HG02623 (cell line): ENCODE results near the gene CTNND2.
"Not testable (repeated sequence)": the region's sequence is repeated elsewhere in the genome, so short reads cannot be mapped to it uniquely, and the experiment has no call there.

Source experiments
- ATAC-seq: cut with Tn5 transposase; IDR thresholded peaks from one replicate; pipeline ENCODE4 v1.9.1; 2021; ENCODE audit warnings: moderate library complexity; ENCODE audit not compliant: unreplicated experiment

CTNND2 gene

DNA sequence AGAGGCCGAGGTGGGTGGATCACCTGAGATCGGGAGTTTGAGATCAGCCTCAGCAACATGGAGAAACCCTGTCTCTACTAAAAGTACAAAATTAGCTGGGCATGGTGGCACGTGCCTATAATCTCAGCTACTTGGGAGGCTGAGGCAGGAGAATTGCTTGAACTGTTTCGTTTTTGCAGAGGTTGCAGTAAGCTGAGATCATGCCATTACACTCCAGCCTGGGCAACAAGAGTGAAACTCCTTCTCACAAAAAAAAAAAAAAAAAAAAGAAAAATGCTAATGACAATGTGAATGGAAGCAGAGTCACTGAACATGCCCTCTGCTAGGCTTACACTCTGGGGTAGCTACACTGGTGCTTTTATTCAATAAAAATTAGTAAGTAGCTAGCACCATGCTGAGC lies 899.7 kb downstream of the CTNND2 start:
- not testable (repeated sequence) for ATAC-seq

GRCh38 chr5:11000515-11001353 lies 903.5 kb downstream of the CTNND2 start:
- no peak for ATAC-seq

DNA sequence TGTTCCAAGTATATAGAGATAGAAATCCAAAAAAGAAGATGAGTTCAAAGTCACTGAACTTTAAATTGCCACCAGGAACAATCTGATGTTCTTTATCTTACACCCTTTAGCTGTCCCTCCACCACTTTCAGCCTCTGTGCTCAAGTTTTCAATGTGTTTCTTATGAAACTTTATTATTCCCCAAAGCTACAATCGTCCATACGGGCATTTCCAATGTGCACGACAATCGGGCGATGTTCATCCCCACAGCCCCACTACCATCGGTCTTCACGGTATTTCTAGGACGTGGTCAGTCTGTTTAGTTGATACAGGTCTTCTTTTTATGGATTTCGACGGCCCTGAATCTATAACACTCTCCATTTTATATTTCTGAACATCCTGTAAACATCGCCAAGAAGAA lies 904.5 kb downstream of the CTNND2 start:
- no peak for ATAC-seq

DNA sequence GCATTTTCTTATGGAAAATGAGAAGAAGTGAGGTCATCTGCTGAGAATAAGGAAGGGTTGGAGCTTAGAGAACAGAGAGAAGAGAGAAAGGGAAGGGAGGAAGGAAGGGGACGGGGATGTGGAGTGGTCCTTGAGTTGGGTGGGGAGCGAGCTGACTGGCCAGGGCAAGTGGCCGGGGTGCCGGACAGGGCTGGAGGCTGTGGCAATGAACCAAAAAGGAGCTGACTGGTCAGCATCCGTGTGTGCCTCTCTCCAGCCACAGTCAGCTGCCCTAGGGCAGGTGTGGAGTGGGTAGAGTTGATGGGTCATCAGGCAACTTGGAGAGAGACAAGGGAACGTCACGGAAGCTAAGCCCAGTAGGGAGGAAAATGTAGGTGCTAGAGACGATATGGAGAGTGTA lies 908.4 kb downstream of the CTNND2 start:
- no peak for ATAC-seq

DNA sequence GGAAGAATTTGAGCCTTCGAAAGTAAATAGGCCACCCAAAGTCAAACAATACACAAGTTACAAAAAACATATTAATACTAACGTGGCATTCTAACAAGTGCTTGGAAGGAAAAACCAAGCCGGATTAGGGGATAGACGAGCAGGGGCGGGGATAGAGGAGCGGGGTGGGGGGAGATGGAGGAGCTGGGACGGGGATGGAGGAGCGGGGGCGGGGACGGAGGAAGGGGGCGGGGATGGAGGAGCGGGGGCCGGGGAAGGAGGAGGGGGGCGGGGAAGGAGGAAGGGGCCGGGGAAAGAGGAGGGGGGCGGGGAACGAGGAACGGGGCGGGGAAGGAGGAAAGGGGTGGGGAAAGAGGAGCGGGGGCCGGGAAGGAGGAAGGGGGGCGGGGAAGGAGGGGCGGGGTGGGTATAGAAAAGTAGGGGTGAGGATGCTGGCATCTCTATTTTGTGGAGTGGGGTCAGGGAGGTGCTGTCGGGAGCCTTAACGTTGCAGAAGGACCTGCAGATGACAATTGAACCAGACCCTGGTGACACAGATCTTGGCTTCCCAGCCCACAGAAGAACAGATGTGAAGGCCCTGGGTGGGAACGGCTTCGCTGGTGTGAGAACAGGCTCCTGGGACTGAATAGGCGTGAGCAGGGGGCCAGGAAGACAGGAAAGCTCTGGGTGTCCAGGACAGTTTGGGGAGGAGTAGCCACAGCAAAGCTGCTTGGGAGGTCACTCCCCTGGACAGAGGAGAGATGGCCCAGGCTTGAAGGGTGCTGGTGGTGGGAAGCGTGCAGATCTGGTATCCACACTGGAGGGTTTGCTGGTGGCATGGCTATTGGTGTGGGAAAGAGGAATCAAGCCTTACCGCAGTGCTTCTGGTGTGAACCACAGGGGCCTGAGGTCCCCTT lies 909.9 kb downstream of the CTNND2 start:
- ATAC-seq = no peak

DNA sequence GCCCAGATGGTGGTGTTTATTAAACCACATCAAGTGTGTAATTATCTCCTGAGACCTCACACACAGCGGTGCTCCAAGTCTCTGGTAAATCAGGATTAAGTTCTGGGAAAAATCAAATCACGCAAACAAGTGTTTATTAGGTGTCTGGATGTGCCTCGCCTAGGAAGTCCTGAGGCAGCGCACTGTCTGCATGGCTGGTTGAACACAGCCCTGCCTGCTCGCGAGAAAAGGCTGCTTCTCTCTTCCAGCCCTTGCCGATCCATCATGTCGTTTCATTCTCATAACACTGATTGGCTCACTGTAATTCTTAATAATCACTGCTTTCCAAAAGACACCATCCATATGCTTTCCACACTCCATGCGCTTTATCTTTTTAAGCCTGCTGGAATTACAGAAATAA lies 913.6 kb downstream of the CTNND2 start:
- ATAC-seq = no peak

DNA sequence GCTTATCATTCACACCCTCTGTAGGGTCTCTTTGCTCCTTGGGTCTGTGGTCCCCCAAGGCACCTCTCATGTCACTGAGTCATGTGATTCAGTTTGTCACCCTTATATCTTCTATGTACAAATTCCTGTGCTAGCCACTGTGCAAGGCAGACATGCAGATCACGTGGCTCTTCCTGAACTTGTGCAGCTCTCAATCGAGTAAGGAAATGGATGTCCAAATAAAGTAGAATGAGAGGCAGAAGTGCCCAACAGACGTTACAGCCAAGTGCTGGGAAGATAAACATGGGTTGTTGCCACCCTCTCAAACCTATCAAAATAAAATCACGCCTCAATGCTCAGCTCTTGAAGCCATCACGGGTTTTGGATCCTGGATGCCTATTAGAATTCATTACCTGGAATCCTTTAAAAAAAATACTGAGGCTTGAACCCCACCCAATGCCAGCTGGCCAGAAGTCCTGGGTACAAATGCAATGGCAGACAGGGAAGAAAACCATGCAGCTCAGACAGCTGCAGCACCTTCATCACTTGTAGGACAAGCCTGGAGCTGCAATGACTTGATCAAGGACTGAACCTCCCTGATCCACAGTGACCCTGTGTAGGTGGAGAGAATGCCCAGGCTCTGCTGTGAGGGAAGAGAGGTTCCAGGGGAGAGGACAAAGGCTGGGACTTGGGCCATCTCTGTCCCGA lies 914.5 kb downstream of the CTNND2 start:
- ATAC-seq = no peak

GRCh38 chr5:10988622-10989021 lies 915.6 kb downstream of the CTNND2 start:
- no peak for ATAC-seq

GRCh38 chr5:10987925-10988504 lies 916.2 kb downstream of the CTNND2 start:
- ATAC-seq = peak; percentile 87

DNA sequence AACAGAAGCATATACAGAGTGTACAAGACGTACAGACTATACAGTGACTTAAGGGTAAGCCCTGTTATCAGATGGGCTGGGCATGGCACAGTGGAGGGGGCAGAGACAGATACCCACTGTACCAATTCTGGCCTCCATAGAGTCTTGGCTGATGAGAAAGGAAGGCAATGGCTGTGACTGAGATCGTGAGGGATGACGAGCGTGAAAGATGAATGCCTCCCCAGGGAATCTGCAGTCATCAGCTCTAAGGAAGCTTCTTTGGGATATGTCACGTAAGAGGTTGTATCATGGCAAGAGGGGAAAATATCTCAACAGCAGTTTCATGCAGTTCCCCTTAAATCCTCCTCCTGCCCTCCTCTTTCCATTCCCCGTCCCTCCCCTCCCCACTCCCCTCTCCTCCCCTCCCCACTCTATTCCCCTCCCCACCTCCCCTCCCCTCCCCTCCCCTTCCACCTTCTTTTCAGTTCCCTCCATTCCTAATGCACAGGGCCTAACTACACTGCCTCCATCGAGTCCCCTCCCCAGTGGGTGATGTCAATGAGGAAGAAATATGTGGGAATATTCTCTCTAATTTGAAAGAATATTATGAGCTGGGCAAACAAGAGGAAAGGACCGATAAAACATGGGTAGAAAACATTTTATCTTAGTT lies 916.8 kb downstream of the CTNND2 start:
- no peak for ATAC-seq

DNA sequence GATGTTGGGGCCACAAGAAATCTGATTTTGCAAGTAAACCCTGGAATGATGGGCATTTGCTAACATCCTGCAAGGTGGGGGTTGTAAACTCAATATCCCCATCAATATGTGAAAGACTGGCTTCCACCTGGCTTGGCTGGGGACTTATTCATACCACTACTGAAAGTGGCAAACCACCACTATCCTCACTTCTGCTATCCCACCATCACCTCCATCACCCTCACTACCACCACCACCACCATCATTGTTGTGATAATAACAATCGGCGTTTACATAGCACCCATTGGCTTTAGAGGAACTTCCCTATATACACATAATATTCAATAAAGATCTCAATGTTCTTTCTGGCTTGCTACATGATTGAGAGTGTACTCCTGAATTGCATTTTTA lies 918.5 kb downstream of the CTNND2 start:
- no peak for ATAC-seq

DNA sequence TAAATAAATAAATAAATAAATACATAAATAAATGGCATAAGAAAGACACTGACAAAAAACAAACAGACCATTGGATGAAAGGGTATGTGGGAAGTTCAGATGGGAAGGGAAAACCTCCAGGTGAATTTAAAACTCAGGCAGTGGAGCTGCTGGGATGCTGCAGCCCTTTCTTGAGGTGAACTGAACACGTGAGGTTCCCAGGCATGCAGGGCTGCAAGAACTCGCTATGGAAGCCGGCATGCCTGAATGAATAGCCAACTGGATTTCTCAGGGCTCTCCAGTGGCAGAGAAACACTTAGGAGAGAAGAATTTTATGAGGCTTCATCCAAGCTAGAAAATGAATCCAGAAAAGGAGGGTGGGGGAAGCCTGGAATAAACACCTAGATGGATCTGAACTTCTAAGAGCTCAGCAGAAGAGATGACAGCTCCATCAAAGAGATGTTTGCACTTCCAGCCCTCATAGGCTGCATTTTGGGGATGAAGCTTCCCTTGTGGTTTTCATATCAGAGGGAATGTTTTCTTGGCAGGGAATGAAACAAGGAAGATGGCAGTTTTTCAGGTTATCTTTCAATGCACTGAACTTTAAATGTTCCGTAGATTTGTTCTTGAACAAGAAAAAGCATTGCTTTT lies 919.0 kb downstream of the CTNND2 start:
- no peak for ATAC-seq

DNA sequence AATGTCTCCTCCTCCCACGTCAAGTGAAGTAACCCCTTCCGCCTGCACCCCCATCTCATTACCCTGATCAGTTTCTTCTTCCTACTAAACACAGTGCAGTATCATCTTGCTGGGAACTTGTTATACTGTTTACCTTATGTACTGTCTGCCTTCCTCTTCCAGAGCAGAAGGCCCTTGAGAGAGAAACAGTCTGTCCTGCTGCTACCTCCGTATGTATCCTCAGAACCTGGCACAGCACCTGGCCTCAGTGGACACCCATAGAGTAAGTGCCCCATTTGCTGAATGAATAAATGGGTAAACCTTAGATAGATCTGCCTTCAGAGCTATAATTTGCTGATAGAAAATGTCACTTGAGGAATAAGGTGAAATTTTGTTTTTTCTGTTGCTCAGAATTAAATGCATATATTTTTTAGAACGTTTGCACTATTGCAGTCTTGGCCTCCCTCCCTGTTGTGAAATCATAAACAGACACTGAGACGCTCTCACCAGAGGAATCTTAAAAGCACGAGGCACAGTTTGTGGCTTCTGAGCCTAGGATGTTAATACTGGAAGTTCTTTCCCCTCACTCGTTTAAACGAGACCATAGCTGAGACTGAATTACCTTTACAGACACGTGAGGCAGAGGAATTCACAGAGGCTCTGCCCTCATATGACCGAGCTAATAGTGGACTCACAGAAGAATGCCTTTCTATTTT lies 920.1 kb downstream of the CTNND2 start:
- no peak for ATAC-seq

DNA sequence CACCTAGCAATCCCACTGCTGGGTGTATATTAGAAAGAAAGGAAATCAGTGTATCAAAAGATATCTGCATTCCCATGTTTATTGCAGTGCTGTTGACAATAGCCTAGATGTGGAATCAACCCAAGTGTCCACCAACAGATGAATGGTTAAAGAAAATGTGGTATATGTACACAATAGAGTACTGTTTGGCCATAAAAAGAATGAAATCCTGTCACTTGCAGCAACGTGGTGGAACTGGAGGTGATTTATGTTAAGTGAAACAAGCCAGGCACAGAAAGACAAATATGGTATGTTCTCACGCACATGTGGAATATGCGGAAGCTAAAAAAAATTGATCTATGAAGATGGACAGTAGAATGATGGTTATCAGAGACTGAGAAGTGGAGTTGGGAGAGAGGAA lies 921.6 kb downstream of the CTNND2 start:
- ATAC-seq = no peak

GRCh38 chr5:10981932-10982331 lies 922.3 kb downstream of the CTNND2 start:
- no peak for ATAC-seq

GRCh38 chr5:10977011-10977410 lies 927.2 kb downstream of the CTNND2 start:
- ATAC-seq = no peak

GRCh38 chr5:10975945-10976344 lies 928.3 kb downstream of the CTNND2 start:
- ATAC-seq = no peak

GRCh38 chr5:10974850-10975249 lies 929.4 kb downstream of the CTNND2 start:
- no peak for ATAC-seq

GRCh38 chr5:10973316-10973715 lies 930.9 kb downstream of the CTNND2 start:
- no peak for ATAC-seq
